GM12801 (cell line): Measurements from ENCODE around the gene OTOA.

Experiments used
- CTCF ChIP-seq: IDR thresholded peaks from one replicate; pipeline ENCODE4 v1.5.1; 2011; ENCODE audit warnings: control low read depth; ENCODE audit not compliant: insufficient read length; ENCODE audit errors: extremely low read depth

Gene OTOA

GRCh38 chr16:21646721-21647561, 16.8 kb upstream of the OTOA start:
- TF ChIP-seq CTCF = no peak

DNA sequence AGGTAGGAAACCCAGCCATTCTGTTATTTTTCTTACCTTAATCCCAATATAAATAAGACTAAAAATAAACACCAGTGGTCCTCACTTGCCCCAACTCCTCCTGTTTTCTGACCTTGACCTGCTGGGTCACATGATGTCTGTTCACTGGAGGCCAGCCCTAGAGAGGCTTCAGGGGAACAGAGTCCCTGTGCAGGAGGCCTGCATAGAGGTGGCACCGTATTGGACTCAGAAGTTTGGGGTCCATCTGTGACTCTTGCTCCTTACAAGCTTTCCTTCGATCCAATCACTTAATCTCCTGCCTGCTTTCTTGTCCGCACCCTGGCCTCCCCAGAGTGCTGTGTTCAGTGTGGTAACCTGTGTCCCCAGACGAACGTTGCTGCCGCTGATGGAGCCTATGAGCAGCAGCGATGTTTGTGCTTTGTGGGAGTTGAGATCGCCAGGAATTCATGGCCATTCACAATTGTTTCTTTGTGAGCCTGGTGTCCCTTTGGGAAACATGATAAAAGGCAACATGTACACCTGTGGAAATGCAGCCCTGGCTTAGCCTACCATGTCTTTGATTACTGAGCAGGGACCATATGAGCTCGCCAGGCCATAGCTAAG, 16.1 kb upstream of the OTOA start:
- no peak for TF ChIP-seq CTCF

GRCh38 chr16:21650521-21650920, 13.2 kb upstream of the OTOA start:
- TF ChIP-seq CTCF = no peak

- TF ChIP-seq CTCF = no peak
Observed at GRCh38 chr16:21651515-21651914, 12.3 kb upstream of the OTOA start.

- TF ChIP-seq CTCF = no peak
Observed at GRCh38 chr16:21652453-21652852, 11.3 kb upstream of the OTOA start, which contains the start of gene IGSF6. TSS of gene IGSF6 (minus strand) at chr16:21652608. CDS start at chr16:21652598, 10 bp downstream.

DNA sequence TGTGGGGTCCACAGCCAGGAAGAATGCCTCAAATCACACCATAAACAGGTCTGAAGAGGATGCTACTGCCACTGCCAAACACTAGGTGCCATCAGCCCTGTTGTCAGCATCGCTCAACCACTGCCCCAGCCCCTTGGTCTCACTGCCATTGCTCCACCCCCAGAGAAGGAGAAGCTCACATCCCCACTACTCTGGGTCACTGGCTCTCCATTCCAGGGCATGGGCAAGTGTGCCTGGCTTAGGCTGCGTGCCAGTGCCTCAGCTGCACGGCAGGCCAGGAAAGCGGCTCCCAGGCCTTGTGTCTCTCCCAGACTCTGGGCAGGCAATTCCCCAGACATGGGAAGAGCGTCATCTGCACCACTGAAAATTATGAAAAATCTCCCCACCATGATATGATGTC, 10.2 kb upstream of the OTOA start:
- TF ChIP-seq CTCF = no peak

GRCh38 chr16:21654466-21654865, 9.3 kb upstream of the OTOA start:
- no peak for TF ChIP-seq CTCF
